Uterus (tissue), 4 donors: ENCODE data around the gene HADHB. TPM values are rescaled to one million over a fixed set of nuclear protein-coding genes. Genes with fewer than 3 reads are reported as not detected.

Experiments
- DNase-seq, 2 donors: peaks; one replicate each; pipeline ENCODE4 v3.0.0-alpha.2; 2019 to 2020
- H3K27ac ChIP-seq, 2 donors: fragments of 200-600 bp; sonication (generic); 1 replicate in 1 of 2; 2 replicates in 1 of 2; pipeline ENCODE4 v1.5.1; 2016 to 2018
- H3K27me3 ChIP-seq, 2 donors: fragments of 200-600 bp; sonication (generic); one replicate each; pipeline ENCODE4 v1.5.1; 2018 to 2019; ENCODE audit warnings: control low read depth in 1 of 2
- H3K36me3 ChIP-seq, 2 donors: fragments of 200-600 bp; sonication (generic); one replicate each; pipeline ENCODE4 v1.5.1; 2019; ENCODE audit warnings: control low read depth in 1 of 2
- H3K4me1 ChIP-seq, 2 donors: fragments of 200-600 bp; sonication (generic); one replicate each; pipeline ENCODE4 v1.5.1; 2018 to 2019; ENCODE audit warnings: control low read depth in 1 of 2
- H3K4me3 ChIP-seq, 2 donors: fragments of 200-600 bp; sonication (generic); 1 replicate in 1 of 2; 2 replicates in 1 of 2; pipeline ENCODE4 v1.5.1; 2018 to 2019; ENCODE audit warnings: mild to moderate bottlenecking in 1 of 2
- H3K9me3 ChIP-seq, 2 donors: fragments of 200-600 bp; sonication (generic); one replicate each; pipeline ENCODE4 v1.5.1; 2019; ENCODE audit warnings: control low read depth in 1 of 2
- CTCF ChIP-seq, 4 experiments: fragments of 200-600 bp in 2 of 4; fragments of 450-650 bp in 2 of 4; sonication (generic) in 2 of 4; IDR thresholded peaks; one replicate each; pipeline ENCODE4 v1.5.1; 2016 to 2019; ENCODE audit warnings: antibody characterized with exemption in 4 of 4, mild to moderate bottlenecking in 2 of 4, moderate library complexity in 1 of 4
- POLR2A ChIP-seq, 2 donors: fragments of 450-650 bp; IDR thresholded peaks; one replicate each; pipeline ENCODE4 v1.6.1; 2016; ENCODE audit warnings: antibody characterized with exemption in 2 of 2, mild to moderate bottlenecking in 1 of 2, moderate library complexity in 1 of 2
- intact Hi-C: fragments of 100-400 bp; cut with DNase I; formaldehyde crosslinking; loops from one replicate; pipeline ENCODE4 v1.15.1; 2023; ENCODE audit warnings: low total_unique reads
- total RNA-seq, 4 donors: library from RNA; depleted of rRNA in 3 of 4; stranded (reverse); fragments of >200 nt in 3 of 4; gene quantifications; one replicate each; pipeline versions ENCODE4 v1.1.0 to v1.2.4, GENCODE V29; 2014 to 2023
- donor health status: DM: yes; HTN: yes; CAD: no.

Gene HADHB
- total RNA-seq, 4 donors from 2014 or later = 45.3 to 126 (median 82.5) TPM

- TF ChIP-seq POLR2A (IDR thresholded peaks at IDR 0.05) (no peak), CTCF (IDR thresholded peaks at IDR 0.05) (no peak)
- Histone ChIP-seq H3K27ac (no peak overlapping the region), H3K36me3 (no peaks in the 10 kb centered on the region)
Measured at GRCh38 chr2:26281226-26281625, 36.5 kb downstream of the HADHB start.

GRCh38 chr2:26283606-26284005, 38.9 kb downstream of the HADHB start:
- H3K36me3 ChIP-seq = no peaks in the 10 kb centered on the region
- no peak for TF ChIP-seq POLR2A (IDR thresholded peaks at IDR 0.05)
- no peak for TF ChIP-seq CTCF (IDR thresholded peaks at IDR 0.05)
- intact Hi-C loops = no loop called here
- no peak overlapping the region for H3K4me3 ChIP-seq
- H3K27ac ChIP-seq = no peak overlapping the region
- no peaks in the 10 kb centered on the region for H3K27me3 ChIP-seq
- H3K4me1 ChIP-seq = no peaks in the 10 kb centered on the region
- no peaks in the 10 kb centered on the region for H3K9me3 ChIP-seq
- DNase-seq = no peak

More at GRCh38 chr2:26281226-26281625, 36.5 kb downstream of the HADHB start:
- Histone ChIP-seq H3K9me3 (no peaks in the 10 kb centered on the region), H3K27me3 (no peaks in the 10 kb centered on the region), H3K4me3 (no peak overlapping the region), H3K4me1 (no peaks in the 10 kb centered on the region)
- DNase-seq = no peak
- intact Hi-C loops = no loop called here

- intact Hi-C loops = no loop called here
- H3K4me3 ChIP-seq = no peak overlapping the region
- no peak overlapping the region for H3K27ac ChIP-seq
- H3K9me3 ChIP-seq = no peaks in the 10 kb centered on the region
- H3K27me3 ChIP-seq = no peaks in the 10 kb centered on the region
- DNase-seq = no peak
- H3K4me1 ChIP-seq = no peaks in the 10 kb centered on the region
- no peak for TF ChIP-seq POLR2A (IDR thresholded peaks at IDR 0.05)
- no peak for TF ChIP-seq CTCF (IDR thresholded peaks at IDR 0.05)
- H3K36me3 ChIP-seq = no peaks in the 10 kb centered on the region
Measured at GRCh38 chr2:26284132-26284531, 39.4 kb downstream of the HADHB start.

GRCh38 chr2:26285931-26286330, 41.2 kb downstream of the HADHB start:
- H3K9me3 ChIP-seq = no peaks in the 10 kb centered on the region
- H3K4me1 ChIP-seq = no peaks in the 10 kb centered on the region
- no peak overlapping the region for H3K4me3 ChIP-seq
- H3K36me3 ChIP-seq = no peaks in the 10 kb centered on the region
- intact Hi-C loops = no loop called here
- H3K27ac ChIP-seq = no peak overlapping the region
- TF ChIP-seq CTCF (IDR thresholded peaks at IDR 0.05) = no peak
- no peak for TF ChIP-seq POLR2A (IDR thresholded peaks at IDR 0.05)
- no peak for DNase-seq
- no peaks in the 10 kb centered on the region for H3K27me3 ChIP-seq

- H3K36me3 ChIP-seq = no peaks in the 10 kb centered on the region
- no peak overlapping the region for H3K4me3 ChIP-seq
- no peaks in the 10 kb centered on the region for H3K4me1 ChIP-seq
- no peaks in the 10 kb centered on the region for H3K27me3 ChIP-seq
- TF ChIP-seq POLR2A (IDR thresholded peaks at IDR 0.05) (no peak), CTCF (IDR thresholded peaks at IDR 0.05) (no peak)
- intact Hi-C loops = no loop called here
- no peak overlapping the region for H3K27ac ChIP-seq
- no peaks in the 10 kb centered on the region for H3K9me3 ChIP-seq
- DNase-seq = no peak
Measured at GRCh38 chr2:26290001-26290400, 45.3 kb downstream of the HADHB start.
